ENCODE results near the gene DYNC1LI2.
A peak's percentile ranks its signal among the peaks of the same experiment; 100 is the strongest.
"Not testable (repeated sequence)": the region's sequence is repeated elsewhere in the genome, so short reads cannot be mapped to it uniquely, and the experiment has no call there.

Gene DYNC1LI2

GRCh38 chr16:66751303-66751991, at the start of gene DYNC1LI2:
Gene DYNC1LI2 (minus strand): TSS chr16:66751609. CDS start chr16:66751591, 18 bp downstream.
- peak; percentile 98 for DNase-seq (ENCODE audit: low spot score)

- DNase-seq (ENCODE audit: low spot score), result peak; percentile 7
Observed at GRCh38 chr16:66800856-66801255, 49.4 kb upstream of the DYNC1LI2 start.

GRCh38 chr16:66798161-66798560, 46.8 kb upstream of the DYNC1LI2 start:
- no peak for DNase-seq (ENCODE audit: low spot score)

GRCh38 chr16:66793984-66794383, 42.6 kb upstream of the DYNC1LI2 start:
- not testable (repeated sequence) for DNase-seq (ENCODE audit: low spot score)

- no peak for DNase-seq (ENCODE audit: low spot score)
Observed at GRCh38 chr16:66790130-66790733, 38.8 kb upstream of the DYNC1LI2 start.

GRCh38 chr16:66787427-66787826, 36.0 kb upstream of the DYNC1LI2 start:
- no peak for DNase-seq (ENCODE audit: low spot score)

GRCh38 chr16:66786551-66786950, 35.1 kb upstream of the DYNC1LI2 start:
- DNase-seq (ENCODE audit: low spot score), result no peak

- no peak for DNase-seq (ENCODE audit: low spot score)
Observed at GRCh38 chr16:66776457-66776856, 25.0 kb upstream of the DYNC1LI2 start.

- no peak for DNase-seq (ENCODE audit: low spot score)
Observed at GRCh38 chr16:66774981-66775380, 23.6 kb upstream of the DYNC1LI2 start.

GRCh38 chr16:66758086-66758485, 6.7 kb upstream of the DYNC1LI2 start:
- no peak for DNase-seq (ENCODE audit: low spot score)

GRCh38 chr16:66754819-66755218, 3.4 kb upstream of the DYNC1LI2 start:
- DNase-seq (ENCODE audit: low spot score), result no peak

GRCh38 chr16:66754211-66754610, 2.8 kb upstream of the DYNC1LI2 start:
- no peak for DNase-seq (ENCODE audit: low spot score)

- no peak for DNase-seq (ENCODE audit: low spot score)
Observed at GRCh38 chr16:66752958-66753357, 1.5 kb upstream of the DYNC1LI2 start.

- DNase-seq (ENCODE audit: low spot score), result no peak
Observed at GRCh38 chr16:66752379-66752778, 970 bp upstream of the DYNC1LI2 start.

- DNase-seq (ENCODE audit: low spot score), result no peak
Observed at GRCh38 chr16:66751992-66752322, 548 bp upstream of the DYNC1LI2 start.

- DNase-seq (ENCODE audit: low spot score), result peak; percentile 40
Observed at GRCh38 chr16:66751053-66751302, 431 bp downstream of the DYNC1LI2 start.

GRCh38 chr16:66750279-66751052, 943 bp downstream of the DYNC1LI2 start:
- DNase-seq (ENCODE audit: low spot score), result no peak

GRCh38 chr16:66746682-66747081, 4.7 kb downstream of the DYNC1LI2 start:
- DNase-seq (ENCODE audit: low spot score), result no peak

- DNase-seq (ENCODE audit: low spot score), result no peak
Observed at GRCh38 chr16:66746048-66746447, 5.4 kb downstream of the DYNC1LI2 start.

- DNase-seq (ENCODE audit: low spot score), result no peak
Observed at GRCh38 chr16:66741950-66742808, 9.2 kb downstream of the DYNC1LI2 start.

- DNase-seq (ENCODE audit: low spot score), result peak; percentile 96
Observed at GRCh38 chr16:66741169-66741900, 10.1 kb downstream of the DYNC1LI2 start.

- DNase-seq (ENCODE audit: low spot score), result peak; percentile 43
Observed at GRCh38 chr16:66740533-66740932, 10.9 kb downstream of the DYNC1LI2 start.

All from AG20443 (cell line).